Measurements from ENCODE around the gene ZNF555. TPM values are rescaled to one million over a fixed set of nuclear protein-coding genes. Genes with fewer than 3 reads are reported as not detected.
A peak's percentile ranks its signal among the peaks of the same experiment; 100 is the strongest.
"Not testable (repeated sequence)": the region's sequence is repeated elsewhere in the genome, so short reads cannot be mapped to it uniquely, and the experiment has no call there.

Gene ZNF555
- total RNA-seq, 2 donors from 2014 or later, result 5.0 to 6.9 TPM

- no peaks in the 10 kb centered on the region for H3K36me3 ChIP-seq
- no peaks in the 10 kb centered on the region for H3K27me3 ChIP-seq (replicated peaks; ENCODE audit: insufficient read depth)
- intact Hi-C loops (cut with DNase I), result no loop called here
- no peak for TF ChIP-seq CTCF (IDR thresholded peaks at IDR 0.05)
- no peak for TF ChIP-seq POLR2AphosphoS5 (IDR thresholded peaks at IDR 0.05)
- no peak for TF ChIP-seq POLR2A (IDR thresholded peaks at IDR 0.05)
- H3K9me3 ChIP-seq, result no peaks in the 10 kb centered on the region
- H3K4me3 ChIP-seq, result no peak overlapping the region
- WGBS, result 84% methylated on average over 8 of the region's 8 CpGs
- H3K4me1 ChIP-seq (replicated peaks), result no peaks in the 10 kb centered on the region
- no peak for DNase-seq (ENCODE audit: low spot score)
- H3K27ac ChIP-seq, result no peak overlapping the region
Observed at GRCh38 chr19:2866495-2867024, 25.3 kb downstream of the ZNF555 start.

- no peak for TF ChIP-seq POLR2AphosphoS5 (IDR thresholded peaks at IDR 0.05)
- no peak for TF ChIP-seq CTCF (IDR thresholded peaks at IDR 0.05)
- TF ChIP-seq POLR2A (IDR thresholded peaks at IDR 0.05), result no peak
- no peak within 1 kb of the TSS for H3K4me3 ChIP-seq
- WGBS, result 82% methylated on average over 34 of the region's 36 CpGs
- H3K9me3 ChIP-seq, result no peaks in the 10 kb centered on the region
- H3K36me3 ChIP-seq, result no peaks in the 10 kb centered on the region
- no peak for DNase-seq (ENCODE audit: low spot score)
- no peak within 1 kb of the TSS for H3K27ac ChIP-seq
- intact Hi-C loops (cut with DNase I), result no loop called here
- H3K27me3 ChIP-seq (replicated peaks; ENCODE audit: insufficient read depth), result no peaks in the 10 kb centered on the region
- H3K4me1 ChIP-seq (replicated peaks), result no peaks in the 10 kb centered on the region
Observed at GRCh38 chr19:2867025-2867991, 26.0 kb downstream of the ZNF555 start, which contains the start of gene ZNF556. Gene ZNF556 (plus strand): TSS chr19:2867335. CDS start chr19:2867422, 87 bp downstream.

GRCh38 chr19:2869618-2870017 lies 28.3 kb downstream of the ZNF555 start:
- Histone ChIP-seq H3K36me3 (no peaks in the 10 kb centered on the region), H3K27me3 (replicated peaks; ENCODE audit: insufficient read depth) (no peaks in the 10 kb centered on the region), H3K27ac (no peak overlapping the region), H3K4me3 (no peak overlapping the region), H3K9me3 (no peaks in the 10 kb centered on the region), H3K4me1 (replicated peaks) (no peaks in the 10 kb centered on the region)
- TF ChIP-seq POLR2A (IDR thresholded peaks at IDR 0.05), result no peak
- TF ChIP-seq CTCF (IDR thresholded peaks at IDR 0.05), result no peak
- no peak for TF ChIP-seq POLR2AphosphoS5 (IDR thresholded peaks at IDR 0.05)
- intact Hi-C loops (cut with DNase I), result no loop called here
- 90% methylated on average over 10 of the region's 10 CpGs for WGBS
- DNase-seq (ENCODE audit: low spot score), result no peak

GRCh38 chr19:2872175-2872574 lies 30.9 kb downstream of the ZNF555 start:
- H3K9me3 ChIP-seq; H3K36me3 ChIP-seq; H3K27me3 ChIP-seq (replicated peaks; ENCODE audit: insufficient read depth); H3K4me1 ChIP-seq (replicated peaks); intact Hi-C loops (cut with DNase I); DNase-seq (ENCODE audit: low spot score); H3K27ac ChIP-seq; H3K4me3 ChIP-seq: not testable (repeated sequence)
- WGBS, result 14% methylated on average over 11 of the region's 11 CpGs
- peak in 1 of 4 experiments; percentile 42 for TF ChIP-seq CTCF (IDR thresholded peaks at IDR 0.05)

Measured in prostate gland (tissue), 2 donors.